NB4 (cell line): ENCODE data around the gene HMGCS1.
A peak's percentile ranks its signal among the peaks of the same experiment; 100 is the strongest.
"Not testable (repeated sequence)": the region's sequence is repeated elsewhere in the genome, so short reads cannot be mapped to it uniquely, and the experiment has no call there.

Experiments
- DNase-seq: peaks from one replicate; pipeline ENCODE4 v3.0.0; 2010; ENCODE audit warnings: low read depth
- H3K4me3 ChIP-seq: one replicate; pipeline ENCODE4 v1.5.1; 2011; ENCODE audit warnings: mild to moderate bottlenecking, low read depth, low read length, moderate library complexity
- MYC ChIP-seq: IDR thresholded peaks from 2 replicates; pipeline ENCODE4 v1.6.1; 2011; ENCODE audit warnings: low read depth, low read length
- POLR2A ChIP-seq: IDR thresholded peaks from 2 replicates; pipeline ENCODE4 v1.6.1; 2011; ENCODE audit warnings: mild to moderate bottlenecking; ENCODE audit not compliant: insufficient read length; ENCODE audit errors: extremely low read depth
- TF ChIP-seq, protein P1 (sequence below): IDR thresholded peaks from 2 replicates; pipeline ENCODE4 v1.6.1; 2011; ENCODE audit warnings: low read depth, low read length
- TF ChIP-seq, protein P2 (sequence below): IDR thresholded peaks from one replicate; pipeline ENCODE4 v1.5.1; 2012; ENCODE audit warnings: low read depth, low read length

The HMGCS1 gene

DNA sequence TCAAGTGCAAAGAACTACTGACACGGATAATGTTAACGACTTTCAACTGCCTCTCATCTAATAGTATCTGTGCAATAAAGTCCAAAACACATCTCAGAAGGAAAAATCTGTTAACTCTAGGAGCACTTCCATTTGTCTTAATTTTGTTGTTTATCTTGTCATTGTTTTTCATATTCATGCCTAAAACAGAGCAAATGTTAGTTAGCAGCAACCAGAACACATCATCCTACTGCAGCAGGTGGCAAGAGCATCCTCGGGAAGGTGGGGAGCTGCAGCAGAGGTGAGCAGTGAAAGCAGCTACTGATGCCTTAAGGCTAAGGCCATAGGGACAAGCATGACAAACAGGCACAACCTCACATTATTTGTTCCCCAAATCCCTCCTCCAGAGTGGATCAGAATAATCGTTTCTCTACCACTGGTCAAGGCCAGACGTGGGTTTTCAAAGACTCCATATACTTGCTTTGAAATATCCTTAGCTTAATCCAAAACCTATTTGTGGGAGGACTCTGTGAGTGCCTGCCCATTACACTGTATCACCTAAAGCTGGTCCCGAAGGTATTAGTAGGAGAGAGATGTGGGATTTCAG is 1.0 kb downstream of the HMGCS1 start:
- H3K4me3 ChIP-seq, result peak overlapping the region; percentile 93
- no peak for DNase-seq
- TF ChIP-seq MYC (no peak), POLR2A (no peak)
- TF ChIP-seq, protein P1, sequence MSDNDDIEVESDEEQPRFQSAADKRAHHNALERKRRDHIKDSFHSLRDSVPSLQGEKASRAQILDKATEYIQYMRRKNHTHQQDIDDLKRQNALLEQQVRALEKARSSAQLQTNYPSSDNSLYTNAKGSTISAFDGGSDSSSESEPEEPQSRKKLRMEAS, result no peak
- TF ChIP-seq, protein P2, sequence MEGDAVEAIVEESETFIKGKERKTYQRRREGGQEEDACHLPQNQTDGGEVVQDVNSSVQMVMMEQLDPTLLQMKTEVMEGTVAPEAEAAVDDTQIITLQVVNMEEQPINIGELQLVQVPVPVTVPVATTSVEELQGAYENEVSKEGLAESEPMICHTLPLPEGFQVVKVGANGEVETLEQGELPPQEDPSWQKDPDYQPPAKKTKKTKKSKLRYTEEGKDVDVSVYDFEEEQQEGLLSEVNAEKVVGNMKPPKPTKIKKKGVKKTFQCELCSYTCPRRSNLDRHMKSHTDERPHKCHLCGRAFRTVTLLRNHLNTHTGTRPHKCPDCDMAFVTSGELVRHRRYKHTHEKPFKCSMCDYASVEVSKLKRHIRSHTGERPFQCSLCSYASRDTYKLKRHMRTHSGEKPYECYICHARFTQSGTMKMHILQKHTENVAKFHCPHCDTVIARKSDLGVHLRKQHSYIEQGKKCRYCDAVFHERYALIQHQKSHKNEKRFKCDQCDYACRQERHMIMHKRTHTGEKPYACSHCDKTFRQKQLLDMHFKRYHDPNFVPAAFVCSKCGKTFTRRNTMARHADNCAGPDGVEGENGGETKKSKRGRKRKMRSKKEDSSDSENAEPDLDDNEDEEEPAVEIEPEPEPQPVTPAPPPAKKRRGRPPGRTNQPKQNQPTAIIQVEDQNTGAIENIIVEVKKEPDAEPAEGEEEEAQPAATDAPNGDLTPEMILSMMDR, result no peak

DNA sequence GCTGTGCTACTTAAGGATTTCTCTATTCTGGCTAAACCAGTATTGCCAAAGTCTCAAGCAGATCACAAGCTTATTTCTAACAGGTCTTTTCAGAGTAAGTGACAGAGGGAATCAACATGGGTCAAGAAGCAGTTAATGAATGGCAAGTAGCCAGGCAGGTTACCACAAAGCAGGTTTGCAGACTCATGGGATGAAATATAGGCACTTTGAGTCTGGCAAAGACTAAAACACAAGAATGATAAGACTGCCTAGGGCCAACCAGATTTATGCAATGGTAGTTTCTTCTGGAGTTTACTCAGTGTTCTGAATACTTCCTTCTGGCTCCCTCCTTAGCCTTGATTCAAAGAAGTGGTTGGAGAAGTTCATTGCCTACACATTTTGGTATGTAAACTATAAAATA is 3.6 kb downstream of the HMGCS1 start:
- no peak for TF ChIP-seq POLR2A
- TF ChIP-seq, protein P2, result no peak
- TF ChIP-seq, protein P1, result no peak
- TF ChIP-seq MYC, result no peak
- DNase-seq, result no peak
- peak overlapping the region; percentile 93 for H3K4me3 ChIP-seq

DNA sequence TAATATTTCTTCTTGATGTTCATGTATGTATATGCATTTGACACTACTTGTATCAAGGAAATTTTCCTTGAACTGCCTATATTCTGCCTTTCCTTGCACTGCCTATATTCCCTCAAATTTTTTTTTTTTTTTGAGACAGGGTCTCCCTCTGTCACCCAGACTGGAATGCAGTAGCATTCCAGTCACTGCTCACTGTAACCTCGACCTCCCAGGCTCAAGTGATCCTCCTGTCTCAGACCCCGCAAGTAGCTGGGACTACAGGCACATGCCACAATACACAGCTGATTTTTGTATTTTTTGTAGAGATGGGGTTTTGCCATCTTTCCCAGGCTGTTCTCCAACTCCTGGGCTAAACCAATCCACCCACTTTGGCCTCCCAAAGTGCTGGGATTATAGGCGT is 4.1 kb downstream of the HMGCS1 start:
- peak overlapping the region; percentile 93 for H3K4me3 ChIP-seq
- no peak for DNase-seq
- TF ChIP-seq, protein P2, result no peak
- TF ChIP-seq MYC (no peak), POLR2A (no peak)
- TF ChIP-seq, protein P1, result no peak

DNA sequence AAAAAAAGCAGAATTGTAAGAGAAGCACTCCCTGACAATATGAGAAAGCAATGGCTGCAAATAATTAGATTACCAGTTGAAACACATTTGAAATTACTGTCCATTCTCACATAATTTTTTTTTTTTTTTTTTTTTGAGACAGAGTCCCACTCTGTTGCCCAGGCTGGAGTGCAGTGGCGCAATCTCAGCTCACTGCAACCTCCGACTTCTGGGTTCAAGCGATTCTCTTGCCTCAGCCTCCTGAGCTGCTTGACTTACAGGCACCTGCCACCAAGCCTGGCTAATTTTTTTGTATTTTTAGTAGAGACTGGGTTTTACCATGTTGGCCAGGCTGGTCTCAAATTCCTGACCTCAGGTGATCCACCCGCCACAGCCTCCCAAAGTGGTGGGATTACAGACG is 6.3 kb downstream of the HMGCS1 start:
- H3K4me3 ChIP-seq, DNase-seq: not testable (repeated sequence)

DNA sequence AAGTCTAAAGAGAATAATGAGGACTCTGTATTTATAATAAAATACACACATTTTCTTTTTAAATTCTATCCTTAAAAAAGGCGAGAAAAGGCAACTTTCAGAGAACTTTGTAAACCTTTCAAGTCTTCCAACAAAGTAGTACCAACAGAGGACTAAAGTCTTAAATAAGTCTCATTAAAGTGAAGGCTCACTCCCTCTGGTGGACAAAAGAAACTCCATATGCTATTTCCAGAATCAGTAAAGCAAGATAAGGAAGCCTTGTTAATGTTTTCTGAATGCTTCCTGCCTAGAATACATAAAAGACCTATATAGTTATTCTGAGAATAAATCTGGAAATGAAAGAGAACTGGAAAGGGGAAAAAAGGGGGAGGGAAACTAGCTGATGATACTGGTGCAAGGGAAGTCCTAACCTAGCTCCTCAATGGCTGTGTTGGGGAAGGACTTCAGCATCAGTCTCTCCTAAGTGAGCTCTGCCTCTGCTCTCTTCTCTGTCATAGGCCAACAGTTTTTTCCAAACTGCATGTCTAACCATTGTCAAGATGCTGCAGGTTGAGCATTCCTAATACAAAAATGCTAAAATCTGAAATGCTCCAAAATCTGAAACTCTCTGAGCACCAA is 7.2 kb downstream of the HMGCS1 start:
- DNase-seq, result peak; percentile 74
- TF ChIP-seq, protein P2, result peak; percentile 64
- TF ChIP-seq, protein P1, result no peak
- no peak overlapping the region for H3K4me3 ChIP-seq

DNA sequence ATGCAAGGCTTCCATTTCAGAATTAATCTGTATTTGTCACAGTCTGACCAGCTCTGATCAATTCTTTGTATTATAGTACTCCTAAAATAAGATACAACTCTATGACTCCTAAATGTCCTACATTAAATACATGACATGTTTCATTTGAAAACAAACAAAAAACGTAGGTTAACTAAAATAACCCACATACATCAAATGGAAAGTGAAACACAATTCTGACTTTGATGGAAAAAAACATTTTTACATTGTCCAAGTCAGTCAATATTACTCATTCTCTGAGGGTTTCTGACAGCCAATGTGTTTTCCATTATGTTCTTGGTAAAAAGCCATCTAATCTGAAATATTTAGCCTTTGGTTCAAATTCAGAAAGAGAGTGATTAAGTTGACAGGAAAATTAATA is 8.7 kb downstream of the HMGCS1 start:
- no peak overlapping the region for H3K4me3 ChIP-seq
- TF ChIP-seq, protein P1, result no peak
- TF ChIP-seq, protein P2, result no peak
- TF ChIP-seq MYC (no peak), POLR2A (no peak)
- DNase-seq, result no peak
